Fibroblast of peridontal ligament (primary cell): ENCODE measurements around the gene CITED1.
A peak's percentile ranks its signal among the peaks of the same experiment; 100 is the strongest.

Source experiments
- DNase-seq: peaks from one replicate; pipeline ENCODE4 v3.0.0-alpha.2; 2010; ENCODE audit errors: extremely low read depth

The CITED1 gene

DNA sequence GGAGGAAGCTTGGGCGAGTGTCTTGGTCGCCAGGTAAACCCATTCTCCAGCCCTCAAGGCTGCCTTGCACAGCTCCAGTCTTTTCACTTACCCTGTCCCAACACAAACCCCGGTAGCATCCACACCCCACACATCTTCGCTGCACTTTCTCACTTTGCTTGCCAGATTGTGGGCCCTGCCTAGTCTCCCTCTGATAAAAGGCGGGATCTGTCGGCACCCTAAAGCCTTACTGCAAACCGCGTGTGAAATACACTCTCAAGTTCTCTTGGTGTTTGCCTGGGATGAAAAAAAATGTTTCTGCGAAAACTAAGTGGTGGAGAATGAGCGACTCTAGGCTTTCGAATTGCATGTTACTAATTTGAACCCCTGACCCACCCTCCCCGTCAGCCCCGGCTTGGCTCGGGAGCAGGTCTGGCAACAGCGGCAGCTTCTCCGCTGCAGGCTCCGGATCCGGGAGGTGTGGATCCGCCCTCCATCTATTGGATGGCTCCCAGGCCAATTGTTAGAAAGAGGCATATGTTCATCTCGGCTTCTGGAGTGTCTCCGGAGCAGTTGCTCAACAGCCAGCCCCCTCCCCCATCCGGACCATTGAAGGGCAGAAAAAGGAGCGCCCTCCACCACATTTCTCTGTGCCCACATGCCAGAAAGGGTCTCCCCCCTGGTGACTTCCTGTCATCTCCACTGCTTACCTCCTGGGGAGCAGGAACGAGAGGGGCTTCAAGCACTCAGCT, 3.0 kb upstream of the CITED1 start:
- peak; percentile 36 for DNase-seq

DNA sequence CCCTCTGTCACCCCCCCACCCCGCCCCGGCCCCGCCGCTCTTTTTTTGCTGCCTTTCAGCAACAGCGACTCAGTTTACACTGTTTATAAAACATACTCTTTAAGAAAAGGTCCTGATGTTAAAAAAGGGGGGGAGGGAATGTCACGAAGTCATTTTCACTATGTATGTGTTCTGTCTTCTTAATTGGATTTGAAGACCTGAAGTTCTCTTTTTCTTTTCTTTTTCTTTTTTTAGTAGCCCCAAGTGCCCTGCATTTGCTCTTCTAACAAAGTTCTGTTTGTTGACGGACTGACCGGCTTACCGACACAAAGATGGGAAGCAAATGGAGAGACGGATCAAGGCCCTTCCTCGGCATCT, 2.5 kb upstream of the CITED1 start:
- DNase-seq, result no peak

DNA sequence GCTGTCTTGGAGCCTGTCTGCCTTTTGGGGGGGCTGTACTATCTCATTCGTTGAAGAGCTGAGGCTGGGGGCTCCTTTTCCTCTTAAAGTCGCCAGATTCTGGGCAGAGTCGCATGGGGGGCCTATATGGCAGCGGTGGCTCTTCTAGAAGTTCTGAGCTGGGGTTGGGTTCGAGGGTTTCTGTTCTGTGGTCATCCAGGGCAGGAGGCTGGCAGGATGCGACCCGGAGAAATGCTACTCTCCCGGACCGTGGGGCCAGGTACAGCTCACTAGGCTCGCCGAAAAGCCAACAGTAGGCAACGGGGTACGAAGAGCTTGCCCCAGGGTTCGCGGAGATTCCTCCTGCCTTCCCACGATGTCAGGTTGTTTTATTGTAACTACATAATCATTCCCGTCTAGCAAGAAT, 1.9 kb upstream of the CITED1 start:
- DNase-seq, result no peak

DNA sequence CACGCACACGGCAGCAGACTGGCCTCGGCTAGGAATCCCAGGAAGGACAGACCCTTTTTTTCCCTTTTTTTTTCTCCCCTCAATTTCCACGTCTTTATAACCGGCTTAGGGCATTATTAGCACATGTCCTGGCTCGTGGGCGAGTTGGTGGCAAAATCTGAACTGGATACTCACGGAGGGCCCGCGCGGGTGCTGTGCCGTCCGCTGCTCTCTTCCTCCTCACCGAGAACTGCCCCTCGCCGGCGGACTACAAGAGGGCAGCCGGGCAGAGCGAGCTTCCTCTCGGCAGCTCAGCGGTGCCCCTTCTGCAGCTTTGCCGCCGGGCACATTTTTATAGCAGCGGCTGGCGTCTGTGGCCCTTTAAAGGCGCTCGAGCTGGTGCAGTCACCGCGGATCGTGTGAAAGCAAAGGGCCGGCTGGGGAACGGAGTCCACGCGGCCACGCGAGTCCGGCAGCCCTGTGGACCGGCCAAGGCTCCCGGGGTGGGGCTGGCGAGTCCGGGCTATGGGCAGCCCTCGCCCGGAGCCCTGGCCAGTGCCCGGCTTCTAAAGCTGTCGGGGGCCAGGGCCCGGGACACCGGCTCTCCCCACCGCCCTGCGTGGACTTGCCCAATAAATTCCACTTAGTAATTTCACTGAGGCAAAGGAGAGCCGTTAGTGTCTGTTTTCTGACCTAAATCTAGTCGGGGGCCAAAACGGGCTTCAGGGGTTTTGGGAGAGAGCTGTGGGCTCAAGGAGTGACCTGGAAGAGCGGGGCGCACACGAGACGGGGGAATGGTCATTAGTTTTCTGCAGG, 1.3 kb upstream of the CITED1 start:
- DNase-seq, result peak; percentile 46

DNA sequence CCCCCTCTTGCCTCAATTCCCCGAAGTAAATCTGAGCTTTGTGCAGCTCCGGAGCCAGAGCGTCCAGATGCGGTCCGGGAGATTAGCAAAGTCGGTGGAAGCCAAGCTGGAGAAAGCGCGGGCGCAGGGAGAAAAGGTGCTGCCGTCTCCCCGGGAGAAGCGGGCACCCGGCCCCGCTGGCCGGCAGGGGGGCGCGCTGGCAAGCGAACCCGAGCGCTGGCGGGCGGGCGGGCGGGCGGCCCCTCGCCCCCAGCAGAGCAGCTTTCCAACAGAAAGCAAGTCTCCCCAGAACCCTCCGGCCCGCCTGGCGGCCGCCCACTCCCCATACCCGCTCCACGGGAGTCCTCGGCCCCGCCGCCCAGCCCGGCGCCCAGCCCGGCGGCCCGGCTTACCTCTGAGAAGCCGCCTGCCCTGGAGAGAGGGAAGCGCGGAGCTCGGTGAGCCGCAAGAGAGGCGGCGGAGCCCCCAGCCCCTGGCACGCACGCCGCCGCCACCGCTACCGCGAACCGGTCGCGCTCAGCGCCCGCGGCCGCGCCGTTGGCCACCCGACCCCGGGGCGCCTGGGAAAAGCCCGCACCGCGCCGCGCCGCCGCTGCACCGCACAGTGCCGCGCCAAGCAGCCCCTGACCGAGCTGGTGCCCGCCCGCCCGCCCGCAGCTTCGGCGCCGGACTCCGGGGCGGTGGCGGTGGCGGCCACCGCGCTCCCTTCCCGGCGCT, 529 bp upstream of the CITED1 start:
- DNase-seq, result no peak

DNA sequence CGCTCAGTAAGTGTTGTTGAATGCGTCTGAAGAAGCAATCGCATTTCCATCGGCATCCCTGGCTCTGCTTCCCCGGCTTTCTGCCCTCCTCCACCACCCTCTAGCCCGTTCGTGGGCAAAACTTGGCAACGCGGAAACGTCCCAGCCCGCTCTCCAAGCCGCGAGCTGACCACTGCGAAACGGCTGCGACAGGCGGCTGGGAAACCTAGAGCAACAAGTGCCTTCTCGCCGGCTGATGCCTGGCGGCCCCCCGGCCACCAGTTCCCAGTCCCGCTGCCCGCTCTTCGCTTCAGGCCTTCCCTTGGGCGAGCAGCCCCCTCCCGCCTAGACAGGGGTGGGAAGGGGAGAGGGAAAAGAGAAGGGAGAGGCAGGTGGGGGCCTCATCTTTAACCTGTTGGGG, 837 bp downstream of the CITED1 start:
- DNase-seq, result no peak

DNA sequence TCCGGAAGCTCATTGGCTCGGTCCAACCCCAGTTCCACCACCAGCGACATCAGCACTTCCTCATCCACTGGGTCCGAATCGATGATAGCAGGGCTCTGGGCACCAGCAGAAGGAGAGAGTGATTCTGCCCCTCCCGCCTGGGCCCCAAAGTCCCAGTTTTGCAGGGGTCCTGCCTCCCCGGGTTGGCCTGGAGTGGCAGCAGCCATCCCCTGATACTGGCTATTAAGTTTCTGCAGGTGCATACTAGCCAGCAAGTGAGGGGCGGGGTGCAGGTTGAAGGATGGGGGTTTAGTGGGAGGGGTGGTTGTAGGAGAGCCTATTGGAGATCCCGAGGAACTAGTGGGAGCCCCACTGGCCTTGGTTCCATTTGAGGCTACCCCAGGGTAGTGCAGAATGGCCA, 3.9 kb downstream of the CITED1 start:
- DNase-seq, result no peak

DNA sequence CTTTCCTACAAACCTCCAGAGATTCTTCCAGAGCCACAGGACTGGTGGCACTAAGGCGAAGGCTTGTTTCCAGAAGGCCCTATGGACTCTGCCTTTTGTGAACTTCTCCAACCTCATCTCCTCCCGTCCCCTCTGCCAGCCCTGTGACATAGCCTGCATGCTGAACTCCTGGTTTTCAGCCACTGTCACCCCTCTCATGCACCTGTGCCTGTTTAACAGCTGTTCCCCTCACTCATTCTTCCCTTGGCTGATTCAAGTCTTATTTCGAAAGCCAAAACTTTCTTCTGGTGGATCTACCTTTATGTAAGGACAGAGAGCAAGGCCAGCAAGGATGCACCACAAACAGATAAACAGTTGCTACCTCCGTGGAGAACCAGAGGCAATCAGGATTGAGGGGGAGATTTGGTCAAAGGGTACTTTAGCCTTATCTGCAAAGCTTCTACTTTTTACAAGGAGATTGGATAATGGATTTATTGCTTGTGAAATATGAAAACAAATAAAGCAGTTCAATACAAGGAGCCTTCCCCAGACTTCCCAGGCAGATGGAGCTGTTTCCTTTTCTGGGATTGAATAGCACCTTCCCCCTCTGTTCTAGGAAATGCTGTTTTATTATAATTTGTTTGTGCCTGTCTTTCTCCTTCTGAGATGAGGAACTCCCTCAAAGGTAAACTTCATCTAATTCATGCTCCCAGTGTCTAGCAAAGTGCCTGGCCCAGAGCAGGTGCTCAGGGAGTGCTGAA, 5.7 kb downstream of the CITED1 start:
- no peak for DNase-seq

DNA sequence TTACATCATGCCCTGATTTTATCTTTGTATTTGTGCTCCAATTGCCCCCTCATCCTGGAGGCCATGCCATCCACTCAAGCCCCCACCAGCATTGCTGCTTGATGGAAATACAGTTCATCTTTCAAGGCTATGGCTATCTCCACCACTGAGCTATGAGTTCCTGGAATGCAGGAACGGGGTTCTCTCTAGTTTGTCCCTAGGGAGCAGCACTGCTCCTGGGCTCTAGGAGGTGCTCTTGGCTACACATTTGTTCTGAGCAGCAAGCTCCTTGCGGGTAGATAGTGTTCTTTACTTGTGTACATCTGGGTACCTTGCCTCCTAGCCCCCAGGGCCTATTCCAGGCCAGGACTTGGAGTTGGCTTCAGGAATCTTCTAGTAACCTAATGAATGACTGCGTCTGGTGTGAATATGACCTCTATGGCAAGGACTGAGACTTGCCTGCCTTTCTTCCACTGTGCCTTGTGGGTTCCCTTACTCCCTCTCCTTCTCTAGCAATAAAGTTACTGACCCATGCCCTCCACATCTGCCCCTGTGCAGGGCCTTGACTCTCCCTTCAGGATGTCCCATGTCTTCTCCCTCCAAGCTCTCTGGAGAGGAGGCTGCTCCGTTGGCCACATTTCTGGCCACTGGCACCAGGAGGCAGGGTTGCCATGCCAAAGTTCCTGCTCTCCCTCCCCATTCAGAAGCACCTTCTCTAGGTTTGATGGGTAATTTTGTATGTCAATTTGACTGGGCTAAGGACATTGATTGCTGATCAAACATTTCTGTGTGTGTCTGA, 7.6 kb downstream of the CITED1 start:
- DNase-seq, result no peak

DNA sequence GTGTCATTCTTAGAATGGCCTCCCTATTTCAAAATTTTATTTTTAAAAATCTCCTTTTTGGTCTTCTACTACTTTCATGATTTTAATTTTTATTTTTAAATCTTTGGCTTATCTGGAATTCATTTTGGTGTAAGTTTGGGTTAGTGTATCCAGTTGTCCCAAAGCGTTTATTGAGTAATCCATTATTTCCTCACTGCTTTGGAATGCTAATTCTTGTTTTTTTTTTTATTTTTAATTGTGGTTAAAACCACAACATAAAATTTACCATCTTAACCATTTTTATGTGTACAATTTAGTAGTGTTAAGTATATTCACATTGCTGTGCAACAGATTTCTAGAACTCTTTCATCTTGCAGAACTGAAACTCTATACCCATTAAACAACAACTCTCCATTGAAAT, 8.7 kb downstream of the CITED1 start:
- DNase-seq, result no peak

DNA sequence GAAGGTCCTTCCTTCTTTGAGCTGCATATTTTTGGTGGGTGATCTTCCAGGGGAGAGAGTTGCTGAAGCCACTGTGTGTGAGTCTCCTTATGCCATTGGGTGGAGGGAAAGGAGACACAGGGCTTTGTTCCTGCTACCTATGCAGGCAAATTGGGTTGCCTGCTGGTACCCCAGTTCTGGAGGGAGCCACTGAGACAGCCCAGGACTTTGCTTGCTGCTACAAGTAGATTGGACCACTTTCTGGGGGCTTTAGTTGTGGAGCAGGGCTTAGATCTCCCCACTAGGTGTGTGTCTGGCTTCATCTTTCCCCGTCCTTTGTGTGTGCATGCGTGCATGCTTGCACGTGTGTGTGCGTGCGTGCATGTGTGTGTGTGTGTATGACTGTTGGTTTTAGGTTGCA, 10.0 kb downstream of the CITED1 start:
- no peak for DNase-seq

DNA sequence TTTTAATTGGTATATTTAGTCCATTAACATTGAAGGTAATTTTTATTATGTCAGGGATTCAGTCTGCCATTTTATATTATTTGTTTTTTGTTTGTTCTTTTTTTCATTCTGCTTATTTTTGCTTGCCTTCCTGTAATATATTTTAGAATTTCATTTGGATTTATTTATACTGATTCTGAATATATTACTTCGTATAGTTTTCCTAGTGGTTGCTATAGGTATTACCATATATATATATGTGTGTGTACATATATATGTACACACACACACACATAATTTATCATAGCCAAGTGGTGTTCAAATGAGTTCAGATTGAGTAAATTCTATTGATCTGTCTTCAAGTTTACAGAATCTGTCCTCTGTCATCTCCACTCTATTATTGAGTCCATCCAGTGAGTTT, 11.2 kb downstream of the CITED1 start:
- no peak for DNase-seq

DNA sequence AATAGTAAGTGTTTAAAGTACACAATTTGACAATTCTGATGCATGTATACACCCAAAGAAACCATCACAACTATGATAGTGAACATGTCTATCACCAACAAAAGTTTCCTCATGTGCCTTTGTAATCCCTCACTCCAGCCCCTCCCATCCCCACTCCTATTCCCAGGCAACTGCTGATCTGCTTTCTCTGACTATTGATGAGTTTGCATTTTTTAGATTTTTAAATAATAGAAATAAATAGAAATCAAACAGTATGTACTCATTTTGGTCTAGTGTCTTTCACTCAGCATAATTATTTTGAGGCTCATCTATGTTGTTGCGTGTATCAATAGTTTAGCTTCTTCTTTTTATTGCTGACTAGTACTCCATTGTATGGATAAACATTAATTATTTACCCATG, 23.4 kb downstream of the CITED1 start:
- DNase-seq, result no peak

DNA sequence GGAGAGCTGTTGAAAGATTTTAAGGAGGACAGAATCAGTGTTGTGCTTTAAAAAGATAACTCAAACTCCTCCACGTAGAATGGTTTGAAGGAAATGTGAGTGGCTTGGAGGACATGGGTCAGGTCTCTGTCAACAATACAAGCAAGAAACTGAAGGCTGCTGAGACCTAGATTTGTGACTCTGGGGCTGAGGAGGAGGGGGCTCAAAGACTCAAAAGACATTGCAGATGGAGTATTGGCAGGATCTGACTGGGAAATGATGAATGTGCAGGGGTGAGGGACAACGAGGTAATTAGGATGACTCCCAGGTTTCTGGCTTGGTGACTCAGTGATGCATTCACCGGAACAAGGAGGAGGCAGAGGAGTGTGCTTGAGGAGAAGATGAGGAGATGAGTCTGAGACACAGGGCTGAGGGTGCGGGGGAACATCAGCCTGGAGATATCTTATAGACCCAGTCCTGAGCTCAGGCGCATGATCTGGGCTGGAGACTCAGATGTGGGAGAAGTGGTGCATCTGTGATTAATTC, 25.3 kb downstream of the CITED1 start:
- DNase-seq, result no peak

DNA sequence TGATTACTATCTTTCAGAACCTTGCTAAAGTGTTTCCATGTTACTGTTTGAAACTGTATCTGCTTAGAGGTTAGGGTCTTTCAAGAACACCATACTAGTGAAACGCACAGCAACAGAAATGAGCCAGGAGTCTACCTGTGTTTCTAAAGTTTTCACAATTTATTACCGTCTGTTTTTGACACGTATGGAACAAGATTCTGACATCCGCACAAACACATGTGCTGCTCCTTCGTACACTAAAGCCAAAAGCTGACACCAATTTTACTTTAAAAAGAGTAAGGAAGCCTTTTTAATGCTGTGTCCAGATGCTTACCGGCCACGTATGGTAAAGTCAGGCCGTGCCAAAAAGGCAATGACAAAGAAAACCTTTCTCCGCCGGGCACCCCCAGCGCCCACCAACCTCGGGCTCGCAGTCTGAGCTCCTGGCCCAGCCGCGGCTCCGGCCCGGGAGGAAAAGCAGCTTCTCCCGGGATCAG, 29.2 kb downstream of the CITED1 start:
- no peak for DNase-seq

DNA sequence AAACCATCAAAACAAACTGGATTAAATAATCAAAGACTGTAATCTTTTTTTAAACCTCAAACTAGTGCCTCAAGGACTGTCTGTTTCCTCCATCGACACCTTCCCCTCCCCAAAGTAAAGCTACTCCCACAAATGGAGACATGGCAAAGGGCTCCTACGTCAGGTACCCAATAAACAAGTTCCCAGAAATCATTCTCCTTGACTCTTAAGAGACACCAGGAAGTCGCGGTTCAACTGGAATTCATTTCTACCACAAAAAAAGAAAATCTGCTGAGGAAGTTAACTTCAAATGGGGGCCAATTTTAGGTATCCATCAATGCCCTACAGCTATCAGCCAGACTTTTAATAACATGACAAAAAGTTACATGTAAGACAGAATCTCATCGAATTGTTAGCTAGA, 31.2 kb downstream of the CITED1 start:
- DNase-seq, result no peak

DNA sequence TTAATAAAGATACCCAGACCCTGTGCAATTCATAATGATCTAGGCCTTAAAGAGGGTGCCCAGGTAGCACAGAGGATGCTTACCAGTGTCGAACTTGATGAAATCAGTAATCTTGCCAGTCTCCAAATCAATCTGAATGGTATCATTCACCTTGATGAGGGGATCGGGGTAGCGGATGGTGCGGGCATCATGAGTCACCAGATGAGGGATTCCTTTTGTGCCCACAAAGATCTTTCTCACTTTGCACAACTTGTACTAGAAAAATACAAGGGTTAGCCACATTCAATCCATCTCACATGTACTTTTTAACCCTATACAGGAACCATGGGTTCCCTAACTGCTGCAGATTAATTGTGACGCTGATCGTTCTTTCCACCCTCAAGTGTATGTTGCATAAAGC, 32.0 kb downstream of the CITED1 start:
- no peak for DNase-seq

DNA sequence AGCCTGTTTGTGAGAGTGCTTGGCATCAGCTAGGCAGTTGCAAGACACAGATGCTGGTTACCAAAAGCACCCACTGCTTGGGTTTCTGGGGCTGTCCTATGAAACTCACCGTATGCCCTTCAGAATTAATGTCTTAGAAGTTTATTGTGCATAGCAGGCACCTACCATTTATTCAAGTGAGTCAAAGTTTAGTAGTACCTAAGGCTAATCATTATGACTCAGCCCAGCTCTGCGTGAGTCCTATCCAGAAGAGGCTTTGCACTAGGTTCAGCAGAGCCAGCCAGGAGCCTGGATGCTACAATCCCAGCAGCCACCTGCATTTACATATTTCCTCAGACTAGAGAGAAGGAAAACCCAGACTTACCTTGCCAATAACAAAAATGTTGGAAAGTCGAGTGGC, 32.8 kb downstream of the CITED1 start:
- DNase-seq, result no peak

DNA sequence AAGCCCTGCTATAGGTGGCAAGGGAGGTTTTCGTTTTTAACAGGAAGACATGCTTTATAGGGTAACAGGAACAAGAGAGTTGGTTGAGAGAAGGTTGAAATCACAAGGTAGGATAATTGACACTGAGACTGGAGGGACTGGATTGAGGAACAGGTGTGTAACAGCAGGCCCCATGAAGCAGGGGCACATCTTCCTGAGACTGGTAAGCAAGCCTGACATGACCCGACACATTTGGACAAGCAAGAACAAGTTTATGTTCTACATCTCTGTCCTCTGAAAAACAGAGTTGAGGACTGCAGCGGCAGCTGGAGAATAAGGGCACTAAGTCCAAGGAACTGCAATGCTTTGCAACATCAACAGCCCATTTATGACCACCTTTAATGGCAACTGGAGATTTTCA, 33.9 kb downstream of the CITED1 start:
- DNase-seq, result no peak

DNA sequence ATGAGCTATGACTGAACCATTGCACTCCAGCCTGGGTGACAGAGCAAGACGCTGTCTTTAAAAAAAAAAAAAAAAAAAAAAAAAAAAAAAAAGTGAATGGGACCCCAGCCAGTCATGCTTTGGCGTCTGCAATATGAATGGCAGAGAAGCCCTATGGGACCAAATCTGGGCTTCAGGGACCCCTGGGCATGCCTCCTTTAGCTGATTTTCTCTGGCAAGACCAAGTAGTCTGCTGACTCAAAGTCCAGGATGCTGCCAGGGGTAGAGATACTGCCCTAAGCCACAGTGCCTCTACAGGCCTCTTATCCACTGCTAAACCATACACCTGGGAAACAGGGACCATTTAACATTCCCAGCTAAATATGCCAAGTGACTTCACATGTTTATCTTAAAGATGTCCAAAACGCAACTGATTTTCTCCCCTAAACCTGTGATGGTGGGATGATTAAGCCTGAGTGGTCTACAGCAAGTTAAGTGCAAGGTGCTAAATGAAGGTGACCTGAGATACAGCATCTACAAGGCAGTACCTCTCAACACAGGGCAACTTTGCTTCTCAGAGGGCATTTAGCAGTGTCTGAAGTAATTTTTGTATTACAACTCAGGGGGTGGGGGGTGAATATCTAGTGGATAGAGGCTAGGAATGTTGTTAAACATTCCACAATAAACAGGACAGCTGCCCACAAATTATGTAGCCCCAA, 34.5 kb downstream of the CITED1 start:
- no peak for DNase-seq
